B cell (primary cell): ENCODE measurements around the gene ALKBH4. TPM values are rescaled to one million over a fixed set of nuclear protein-coding genes. Genes with fewer than 3 reads are reported as not detected.

Experiments used
- ATAC-seq: fragments of 200-7000 bp; cut with Tn5 transposase; one replicate; pipeline ENCODE4 v1.10.0; 2021; ENCODE audit warnings: low read depth, mild to moderate bottlenecking, moderate number of reproducible peaks, moderate library complexity
- CTCF ChIA-PET: fragments of 350-600 bp; sonication (Branson Sonifier 250); formaldehyde crosslinking; loops from one replicate; lab custom pipeline; 2021; ENCODE audit warnings: antibody characterized with exemption, inconsistent platforms; lab: Charles Lee
- POLR2A ChIA-PET: fragments of 350-600 bp; sonication (Branson Sonifier 250); formaldehyde crosslinking; loops from one replicate; lab custom pipeline; 2021; ENCODE audit warnings: antibody characterized with exemption; lab: Charles Lee
- DNase-seq: peaks from one replicate; pipeline ENCODE4 v3.0.0; 2013
- H2AFZ ChIP-seq: 2 replicates; pipeline ENCODE4 v1.6.1; 2012; ENCODE audit warnings: mild to moderate bottlenecking, low read depth, low read length; ENCODE audit not compliant: insufficient read depth, poor library complexity, severe bottlenecking
- H3K27ac ChIP-seq, 2 donors: 1 replicate in 1 of 2; 2 replicates in 1 of 2; pipeline ENCODE4 v1.5.1; 2012 to 2013; ENCODE audit warnings: low read length in 2 of 2, mild to moderate bottlenecking in 2 of 2, moderate library complexity in 1 of 2
- H3K27me3 ChIP-seq, 4 experiments: fragments of 200-600 bp in 1 of 4; sonication (generic) in 1 of 4; replicated peaks in 1 of 4; 1 replicate in 2 of 4; 2 replicates in 2 of 4; pipeline versions ENCODE4 v1.6.1 to v1.7.0; 2013 to 2016; ENCODE audit warnings: low read length in 3 of 4, mild to moderate bottlenecking in 2 of 4, mixed read lengths in 1 of 4, moderate library complexity in 1 of 4; ENCODE audit not compliant: insufficient read depth in 4 of 4, control insufficient read depth in 3 of 4; ENCODE audit errors: control extremely low read depth in 1 of 4
- H3K36me3 ChIP-seq, 2 experiments: replicated peaks in 1 of 2; 1 replicate in 1 of 2; 2 replicates in 1 of 2; pipeline versions ENCODE4 v1.6.1 to v1.7.1; 2013; ENCODE audit warnings: low read length in 1 of 2; ENCODE audit not compliant: insufficient read depth in 2 of 2, control insufficient read depth in 1 of 2; ENCODE audit errors: control extremely low read depth in 1 of 2, extremely low read depth in 1 of 2
- H3K4me1 ChIP-seq, 2 donors: fragments of 200-600 bp in 1 of 2; sonication (generic) in 1 of 2; 1 replicate in 1 of 2; 2 replicates in 1 of 2; pipeline versions ENCODE4 v1.5.1 to v1.6.1; 2013 to 2017; ENCODE audit warnings: low read length in 2 of 2; ENCODE audit not compliant: control insufficient read depth in 2 of 2, insufficient read depth in 2 of 2
- H3K4me2 ChIP-seq: replicated peaks from 2 replicates; pipeline ENCODE3; 2012; ENCODE audit warnings: mild to moderate bottlenecking, low read depth, low read length; ENCODE audit not compliant: poor library complexity, severe bottlenecking
- H3K4me3 ChIP-seq, 5 experiments: fragments of 200-600 bp in 1 of 5; sonication (generic) in 1 of 5; 1 replicate in 3 of 5; 2 replicates in 2 of 5; pipeline versions ENCODE4 v1.5.1 to v1.7.0; 2011 to 2016; ENCODE audit warnings: low read length in 4 of 5, mild to moderate bottlenecking in 4 of 5, low read depth in 2 of 5, control low read depth in 1 of 5, moderate library complexity in 1 of 5; ENCODE audit not compliant: insufficient read depth in 1 of 5; ENCODE audit errors: control extremely low read depth in 1 of 5, extremely low read depth in 1 of 5
- H3K79me2 ChIP-seq: fragments of 200-600 bp; sonication (generic); one replicate; pipeline ENCODE4 v1.6.0; 2016; ENCODE audit warnings: low read length; ENCODE audit not compliant: control insufficient read depth, insufficient read depth
- H3K9ac ChIP-seq: fragments of 200-600 bp; sonication (generic); 2 replicates; pipeline ENCODE4 v1.6.1; 2017; ENCODE audit warnings: mild to moderate bottlenecking, low read length, moderate library complexity
- H3K9me3 ChIP-seq, 3 donors: one replicate each; pipeline versions ENCODE4 v1.6.1 to v1.7.1; 2013; ENCODE audit warnings: low read length in 2 of 3; ENCODE audit not compliant: control insufficient read depth in 2 of 3, insufficient read depth in 1 of 3; ENCODE audit errors: control extremely low read depth in 1 of 3
- H4K20me1 ChIP-seq: 2 replicates; pipeline ENCODE4 v1.6.0; 2012; ENCODE audit warnings: mild to moderate bottlenecking, low read length; ENCODE audit not compliant: insufficient read depth, control insufficient read depth, poor library complexity, severe bottlenecking
- H3K27ac Mint-ChIP-seq: one replicate; pipeline ENCODE4 v1.8.0; 2021; ENCODE audit warnings: mixed read lengths
- H3K27me3 Mint-ChIP-seq: one replicate; pipeline ENCODE4 v1.8.0; 2021; ENCODE audit warnings: mixed read lengths
- H3K4me1 Mint-ChIP-seq: one replicate; pipeline ENCODE4 v1.8.0; 2021; ENCODE audit warnings: mixed read lengths
- H3K4me3 Mint-ChIP-seq: one replicate; pipeline ENCODE4 v1.8.0; 2021; ENCODE audit warnings: mixed read lengths
- H3K9me3 Mint-ChIP-seq: one replicate; pipeline ENCODE4 v1.8.0; 2022; ENCODE audit warnings: mixed read lengths; ENCODE audit not compliant: insufficient read depth
- CTCF ChIP-seq: fragments of 200-600 bp; IDR thresholded peaks from one replicate; pipeline ENCODE4 v1.8.0; 2022; ENCODE audit warnings: antibody characterized with exemption, mild to moderate bottlenecking
- EZH2 ChIP-seq: IDR thresholded peaks from 2 replicates; pipeline ENCODE4 v1.6.1; 2012; ENCODE audit warnings: borderline replicate concordance, low read depth, mild to moderate bottlenecking, moderate library complexity, low read length; ENCODE audit not compliant: insufficient read depth, poor library complexity, severe bottlenecking
- WGBS: methylation state at CpG from one replicate; pipeline ENCODE4 v1.1.5; 2013; ENCODE audit warnings: missing lambda C conversion rate; ENCODE audit not compliant: insufficient coverage; 5-methylcytosine and 5-hydroxymethylcytosine counted together
- intact Hi-C: fragments of 100-400 bp; cut with micrococcal nuclease; formaldehyde crosslinking; loops from one replicate; pipeline ENCODE4 v1.10.0; 2022
- polyA plus RNA-seq: library from polyadenylated mRNA; depleted of rRNA; stranded (reverse); fragments of >200 nt; gene quantifications from 2 replicates; pipeline ENCODE4 v1.2.3, GENCODE V29; 2012
- total RNA-seq, 2 donors: library from RNA; stranded (reverse); fragments of 120-200 nt in 1 of 2; gene quantifications; 1 replicate in 1 of 2; 2 replicates in 1 of 2; pipeline versions ENCODE4 v1.2.3 to v1.2.4, GENCODE V29; 2013 to 2022

Gene ALKBH4
- total and polyA plus RNA-seq, 2 donors (not counting 1 experiment from before 2014, with no cell fraction given), result 6.2 to 8.6 TPM

GRCh38 chr7:102473271-102473991 is 8.8 kb upstream of the ALKBH4 start:
- Histone ChIP-seq H3K27me3 (no peaks in the 10 kb centered on the region), H3K36me3 (peaks cover 0 to 36% of the 10 kb centered on the region in 2 experiments), H3K4me3 (no peak overlapping the region), H4K20me1 (no peaks in the 10 kb centered on the region), H3K9me3 (no peaks in the 10 kb centered on the region), H3K4me2 (no peak overlapping the region), H3K4me1 (no peaks in the 10 kb centered on the region), H3K79me2 (peaks cover 5% of the 10 kb centered on the region), H2AFZ (no peak overlapping the region), H3K9ac (no peak overlapping the region), H3K27ac (no peak overlapping the region)
- CTCF ChIA-PET, result interaction anchor here (1.5 kb wide), 1 partner anchor 10 kb away, joined by 3 read pairs; no protein-coding TSS in a partner anchor
- ATAC-seq, result no peak
- no peak overlapping the region for H3K27ac Mint-ChIP-seq
- POLR2A ChIA-PET, result interaction anchor here (0.6 kb wide), 1 partner anchor 25 kb away, joined by 3 read pairs; no protein-coding TSS in a partner anchor
- H3K4me1 Mint-ChIP-seq, result no peaks in the 10 kb centered on the region
- intact Hi-C loops, result no loop called here
- H3K9me3 Mint-ChIP-seq, result no peaks in the 10 kb centered on the region
- no peak for TF ChIP-seq CTCF
- no peak for TF ChIP-seq EZH2
- WGBS, result 92% methylated on average over 16 of the region's 23 CpGs
- DNase-seq, result no peak
- H3K27me3 Mint-ChIP-seq, result no peaks in the 10 kb centered on the region
- H3K4me3 Mint-ChIP-seq, result no peak overlapping the region
